AG09319 (cell line): ENCODE measurements around the gene RDH12.

Experiments
- DNase-seq: peaks from one replicate; pipeline ENCODE4 v3.0.0-alpha.2; 2010; ENCODE audit warnings: low read depth; ENCODE audit errors: extremely low read depth
- TF ChIP-seq, protein P1 (sequence below): IDR thresholded peaks from 2 replicates; pipeline ENCODE4 v1.5.1; 2011; ENCODE audit warnings: low read depth, mild to moderate bottlenecking, inconsistent platforms, low read length, moderate library complexity

Gene RDH12

DNA sequence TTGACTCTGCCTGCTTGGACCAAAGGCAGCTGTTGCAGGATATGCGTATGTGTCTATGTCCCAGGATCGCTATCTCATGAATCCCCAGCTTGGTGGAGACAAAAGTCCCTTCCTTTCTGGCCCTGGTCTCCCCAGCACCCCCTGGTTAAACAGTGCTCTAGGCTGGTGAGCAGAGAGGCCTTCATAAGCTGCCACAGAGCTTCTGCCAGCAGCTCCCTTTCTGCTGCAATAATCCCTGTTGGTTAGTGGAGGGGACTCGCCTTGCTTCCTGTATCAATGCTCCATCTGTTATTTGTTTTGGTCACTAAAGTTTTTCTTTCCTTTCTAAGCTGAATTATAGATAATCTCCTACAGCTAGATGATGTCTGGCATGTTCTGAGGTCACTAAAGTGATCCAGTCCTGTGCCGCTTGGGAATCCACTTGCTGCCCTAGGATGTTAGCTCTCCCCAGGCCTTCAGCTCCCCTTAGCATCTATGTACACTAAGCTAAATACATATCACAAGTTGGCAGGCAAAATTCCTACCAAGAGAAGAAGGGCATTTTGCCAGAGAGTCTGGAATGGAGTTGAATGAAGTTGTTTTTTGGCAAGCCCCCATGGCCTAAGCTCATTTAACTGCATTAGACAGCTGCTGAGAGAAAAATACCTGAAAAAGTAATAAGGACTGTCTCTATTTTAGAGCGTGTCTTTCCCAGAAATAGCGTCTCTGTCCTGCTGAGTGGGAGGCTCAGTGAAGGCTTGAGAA lies 47.8 kb downstream of the RDH12 start:
- DNase-seq = no peak
- TF ChIP-seq, protein P1, sequence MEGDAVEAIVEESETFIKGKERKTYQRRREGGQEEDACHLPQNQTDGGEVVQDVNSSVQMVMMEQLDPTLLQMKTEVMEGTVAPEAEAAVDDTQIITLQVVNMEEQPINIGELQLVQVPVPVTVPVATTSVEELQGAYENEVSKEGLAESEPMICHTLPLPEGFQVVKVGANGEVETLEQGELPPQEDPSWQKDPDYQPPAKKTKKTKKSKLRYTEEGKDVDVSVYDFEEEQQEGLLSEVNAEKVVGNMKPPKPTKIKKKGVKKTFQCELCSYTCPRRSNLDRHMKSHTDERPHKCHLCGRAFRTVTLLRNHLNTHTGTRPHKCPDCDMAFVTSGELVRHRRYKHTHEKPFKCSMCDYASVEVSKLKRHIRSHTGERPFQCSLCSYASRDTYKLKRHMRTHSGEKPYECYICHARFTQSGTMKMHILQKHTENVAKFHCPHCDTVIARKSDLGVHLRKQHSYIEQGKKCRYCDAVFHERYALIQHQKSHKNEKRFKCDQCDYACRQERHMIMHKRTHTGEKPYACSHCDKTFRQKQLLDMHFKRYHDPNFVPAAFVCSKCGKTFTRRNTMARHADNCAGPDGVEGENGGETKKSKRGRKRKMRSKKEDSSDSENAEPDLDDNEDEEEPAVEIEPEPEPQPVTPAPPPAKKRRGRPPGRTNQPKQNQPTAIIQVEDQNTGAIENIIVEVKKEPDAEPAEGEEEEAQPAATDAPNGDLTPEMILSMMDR = no peak

DNA sequence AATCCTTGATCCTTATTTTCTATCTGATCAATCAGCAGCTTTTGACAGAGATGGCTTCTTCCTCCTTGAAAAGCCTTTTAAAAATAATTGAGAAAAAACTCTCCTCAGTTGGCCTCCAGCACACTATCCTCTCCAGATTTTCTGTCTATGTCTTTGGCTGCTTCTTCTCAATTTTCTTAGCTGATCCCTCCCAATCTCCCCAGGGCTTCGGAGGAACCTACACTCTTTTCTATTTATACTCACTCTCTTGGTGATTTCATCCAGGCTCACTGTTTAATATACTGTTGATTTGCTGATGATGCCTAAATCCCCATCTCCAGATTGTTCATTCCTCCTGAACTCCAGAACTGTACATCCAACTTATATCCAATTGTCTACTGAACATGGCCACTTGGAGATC lies 54.8 kb downstream of the RDH12 start:
- DNase-seq = no peak
- TF ChIP-seq, protein P1 = no peak

DNA sequence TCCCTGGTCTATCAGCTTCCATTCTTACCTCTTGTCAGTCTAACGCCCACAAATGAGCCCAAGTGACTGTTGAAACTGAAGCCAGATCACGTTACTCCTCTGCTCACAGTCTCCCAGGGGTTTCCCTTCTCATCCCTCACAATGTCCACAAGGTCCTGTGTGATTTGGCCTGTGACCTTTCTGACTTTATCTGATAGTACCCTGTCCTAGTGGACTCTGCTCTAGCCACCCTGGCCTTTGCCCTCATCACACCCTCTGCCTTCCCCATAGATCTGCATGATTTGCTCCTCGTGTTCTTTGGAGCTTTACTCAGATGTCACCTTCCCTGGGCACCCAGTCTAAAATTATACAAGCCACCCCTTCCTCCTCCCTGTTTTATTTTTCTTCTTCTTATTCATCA lies 55.5 kb downstream of the RDH12 start:
- no peak for DNase-seq
- TF ChIP-seq, protein P1 = no peak

DNA sequence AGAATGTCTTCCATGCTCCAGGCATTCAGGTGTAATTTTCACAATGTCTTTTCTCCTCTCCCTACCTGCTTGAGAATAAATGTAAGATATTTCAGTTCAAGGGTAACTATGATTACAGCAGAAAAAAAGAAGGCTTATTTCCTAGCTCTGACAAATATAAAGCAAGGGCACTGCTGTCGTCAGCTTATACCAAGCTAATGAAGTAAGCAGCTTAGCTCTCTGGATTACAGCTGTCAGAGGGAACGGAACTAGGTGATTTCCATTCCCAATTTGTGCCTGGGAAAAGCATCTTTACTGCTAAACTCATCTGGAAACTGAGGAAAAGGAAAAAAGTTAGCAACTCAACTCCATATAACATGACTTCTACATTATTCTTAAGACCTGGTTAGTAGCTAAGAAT lies 58.2 kb downstream of the RDH12 start:
- TF ChIP-seq, protein P1 = no peak
- DNase-seq = no peak

DNA sequence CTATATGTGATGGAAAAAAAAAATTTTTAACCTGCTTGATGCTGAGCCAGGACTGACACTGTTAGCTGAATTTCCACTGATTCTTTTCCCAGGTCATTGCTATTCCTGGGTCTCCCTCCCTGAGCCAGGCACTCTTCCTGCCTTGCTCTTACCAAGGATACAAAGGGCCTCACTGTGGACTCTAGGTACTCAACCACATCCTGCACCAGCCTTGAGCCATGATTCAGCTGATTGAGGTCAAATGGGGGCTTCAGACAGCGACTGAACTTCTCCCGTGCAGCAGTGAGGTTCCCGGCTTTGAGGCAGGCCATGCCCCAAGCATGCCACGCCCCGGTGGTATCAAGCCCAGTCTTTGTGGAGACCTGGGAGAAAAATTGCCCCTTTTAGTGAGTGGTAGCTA lies 60.4 kb downstream of the RDH12 start:
- DNase-seq = no peak
- TF ChIP-seq, protein P1 = no peak

DNA sequence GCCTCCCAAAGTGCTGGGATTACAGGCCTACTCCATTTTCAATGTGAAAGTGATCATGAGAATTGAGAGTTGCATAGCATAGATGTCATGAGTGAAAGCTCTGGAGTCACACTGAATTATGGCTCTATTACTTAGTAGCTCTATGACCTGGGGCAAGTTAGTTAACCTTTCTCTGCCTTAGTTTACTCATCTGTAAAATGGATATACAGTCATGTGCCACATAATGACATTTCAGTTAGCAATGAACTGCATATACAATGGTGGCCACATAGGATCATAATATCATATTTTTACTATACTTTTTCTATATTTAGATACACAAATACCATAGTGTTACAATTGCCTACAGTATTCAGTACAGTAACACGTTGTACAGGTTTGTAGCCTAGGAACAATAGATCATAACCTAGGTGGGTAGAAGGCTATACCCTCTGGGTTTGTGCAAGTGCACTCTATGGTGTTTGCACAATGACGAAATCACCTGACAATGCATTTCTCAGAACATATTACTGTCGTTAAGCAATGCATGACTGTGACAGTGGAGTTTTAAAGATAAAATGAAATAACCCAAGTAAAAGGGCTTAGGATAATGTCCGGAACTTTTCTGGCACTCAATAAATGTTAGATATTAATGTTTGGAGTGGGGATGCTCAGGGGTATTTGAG lies 61.6 kb downstream of the RDH12 start:
- TF ChIP-seq, protein P1 = no peak
- DNase-seq = no peak

DNA sequence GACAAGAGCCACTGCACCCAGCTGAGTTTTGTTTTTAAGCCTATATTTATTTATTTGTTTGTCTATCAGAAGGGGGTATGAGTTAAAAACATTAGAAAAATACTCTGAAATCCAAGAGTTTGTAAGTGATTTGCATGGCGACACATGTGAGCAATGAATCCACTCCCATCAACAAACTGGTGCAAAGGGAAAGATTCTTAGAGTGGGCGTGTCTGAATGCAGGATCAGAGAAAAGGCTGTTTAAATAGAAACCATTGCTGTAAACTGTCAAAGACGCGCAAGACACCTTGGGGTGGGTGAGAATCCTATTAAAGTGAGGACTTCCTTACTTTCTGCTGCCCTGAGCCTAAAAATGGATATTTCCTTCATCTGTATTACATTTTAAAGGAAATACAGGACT lies 62.8 kb downstream of the RDH12 start:
- TF ChIP-seq, protein P1 = no peak
- no peak for DNase-seq
